Spleen (tissue), 7 donors: ENCODE measurements around the gene ERICH2.
A peak's percentile ranks its signal among the peaks of the same experiment; 100 is the strongest.

Experiments used
- POLR2A ChIP-seq, 3 donors: fragments of 450-650 bp; IDR thresholded peaks; one replicate each; pipeline ENCODE4 v1.5.1; 2017; ENCODE audit warnings: antibody characterized with exemption in 3 of 3, mild to moderate bottlenecking in 1 of 3
- TF ChIP-seq, protein P1 (sequence below), 11 experiments: fragments of 200-600 bp in 7 of 11; fragments of 450-650 bp in 4 of 11; sonication (generic) in 4 of 11; IDR thresholded peaks in 8 of 11; conservative IDR thresholded peaks in 3 of 11; 1 replicate in 7 of 11; 2 replicates in 4 of 11; pipeline versions ENCODE4 v1.4.0 to v1.8.0; 2016 to 2021; ENCODE audit warnings: antibody characterized with exemption in 11 of 11, inconsistent platforms in 4 of 11, mild to moderate bottlenecking in 1 of 11
- donor health status: DM: no; HTN: no; CAD: no; lungs with moderate emphysema.
- donor health status: DM: no; HTN: no; CAD: no.
- donor health status: DM: no; HTN: no; CAD: no.

GRCh38 chr2:170812710-170813600, 42.8 kb downstream of the ERICH2 start:
- TF ChIP-seq, protein P1, sequence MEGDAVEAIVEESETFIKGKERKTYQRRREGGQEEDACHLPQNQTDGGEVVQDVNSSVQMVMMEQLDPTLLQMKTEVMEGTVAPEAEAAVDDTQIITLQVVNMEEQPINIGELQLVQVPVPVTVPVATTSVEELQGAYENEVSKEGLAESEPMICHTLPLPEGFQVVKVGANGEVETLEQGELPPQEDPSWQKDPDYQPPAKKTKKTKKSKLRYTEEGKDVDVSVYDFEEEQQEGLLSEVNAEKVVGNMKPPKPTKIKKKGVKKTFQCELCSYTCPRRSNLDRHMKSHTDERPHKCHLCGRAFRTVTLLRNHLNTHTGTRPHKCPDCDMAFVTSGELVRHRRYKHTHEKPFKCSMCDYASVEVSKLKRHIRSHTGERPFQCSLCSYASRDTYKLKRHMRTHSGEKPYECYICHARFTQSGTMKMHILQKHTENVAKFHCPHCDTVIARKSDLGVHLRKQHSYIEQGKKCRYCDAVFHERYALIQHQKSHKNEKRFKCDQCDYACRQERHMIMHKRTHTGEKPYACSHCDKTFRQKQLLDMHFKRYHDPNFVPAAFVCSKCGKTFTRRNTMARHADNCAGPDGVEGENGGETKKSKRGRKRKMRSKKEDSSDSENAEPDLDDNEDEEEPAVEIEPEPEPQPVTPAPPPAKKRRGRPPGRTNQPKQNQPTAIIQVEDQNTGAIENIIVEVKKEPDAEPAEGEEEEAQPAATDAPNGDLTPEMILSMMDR (IDR thresholded peaks at IDR 0.05 in 8 of 11, conservative IDR thresholded peaks at IDR 0.05 in 3 of 11), result peak; percentile 37 to 72 (median 55)
- TF ChIP-seq POLR2A (IDR thresholded peaks at IDR 0.05), result no peak
